HepG2 (cell line): Measurements from ENCODE around the gene TBCD. TPM values are rescaled to one million over a fixed set of nuclear protein-coding genes. Genes with fewer than 3 reads are reported as not detected.

Experiments
- AKNA ChIP-seq: sonication (generic); formaldehyde crosslinking; IDR thresholded peaks from 2 replicates; pipeline ENCODE4 v1.4.0; 2020; ENCODE audit warnings: missing genetic modification reagents, borderline replicate concordance
- DPF2 ChIP-seq: sonication (generic); formaldehyde crosslinking; IDR thresholded peaks from 2 replicates; pipeline ENCODE4 v1.4.0; 2020; ENCODE audit warnings: mild to moderate bottlenecking, low read depth, missing genetic modification reagents, borderline replicate concordance
- ETS1 ChIP-seq: sonication (generic); formaldehyde crosslinking; IDR thresholded peaks from 2 replicates; pipeline ENCODE4 v1.4.0; 2020; ENCODE audit warnings: missing genetic modification reagents
- MAFG ChIP-seq: sonication (generic); formaldehyde crosslinking; IDR thresholded peaks from 2 replicates; pipeline ENCODE4 v1.5.1; 2020; ENCODE audit warnings: mild to moderate bottlenecking, missing genetic modification reagents
- NONO ChIP-seq, 2 experiments: fragments of 450-650 bp in 1 of 2; sonication (generic) in 1 of 2; formaldehyde crosslinking in 1 of 2; IDR thresholded peaks in 1 of 2; conservative IDR thresholded peaks in 1 of 2; 2 replicates each; pipeline versions ENCODE4 v1.6.1 to v1.8.0; 2017 to 2022; ENCODE audit warnings: mild to moderate bottlenecking in 1 of 2, missing genetic modification reagents in 1 of 2, moderate library complexity in 1 of 2
- NR2C2 ChIP-seq: sonication (generic); formaldehyde crosslinking; IDR thresholded peaks from 2 replicates; pipeline ENCODE4 v1.4.0; 2020; ENCODE audit warnings: missing genetic modification reagents, mild to moderate bottlenecking, moderate library complexity, borderline replicate concordance
- SIN3B ChIP-seq: fragments of 150-350 bp; IDR thresholded peaks from 2 replicates; pipeline ENCODE4 v1.6.1; 2014; ENCODE audit warnings: low read length
- SNAPC2 ChIP-seq: sonication (generic); formaldehyde crosslinking; IDR thresholded peaks from 2 replicates; pipeline ENCODE4 v1.8.1; 2022; ENCODE audit warnings: mild to moderate bottlenecking, missing genetic modification reagents
- SP5 ChIP-seq: IDR thresholded peaks from 2 replicates; pipeline ENCODE4 v1.6.1; 2016; ENCODE audit warnings: low read depth, borderline replicate concordance
- THAP8 ChIP-seq: sonication (generic); formaldehyde crosslinking; IDR thresholded peaks from 2 replicates; pipeline ENCODE4 v1.5.1; 2020; ENCODE audit warnings: missing genetic modification reagents, mild to moderate bottlenecking, borderline replicate concordance
- ZBTB7A ChIP-seq: sonication (generic); formaldehyde crosslinking; IDR thresholded peaks from 2 replicates; pipeline ENCODE4 v1.8.0; 2022; ENCODE audit warnings: mild to moderate bottlenecking, missing genetic modification reagents
- ZC3H4 ChIP-seq: sonication (generic); formaldehyde crosslinking; IDR thresholded peaks from 2 replicates; pipeline ENCODE4 v1.4.0; 2020; ENCODE audit warnings: missing genetic modification reagents, borderline replicate concordance
- ZNF12 ChIP-seq: sonication (generic); formaldehyde crosslinking; IDR thresholded peaks from 2 replicates; pipeline ENCODE4 v1.5.0; 2020; ENCODE audit warnings: missing genetic modification reagents
- ZNF207 ChIP-seq: fragments of 450-650 bp; IDR thresholded peaks from 2 replicates; pipeline ENCODE4 v1.6.1; 2016; ENCODE audit warnings: antibody characterized with exemption, borderline replicate concordance
- ZNF260 ChIP-seq: sonication (generic); formaldehyde crosslinking; IDR thresholded peaks from 2 replicates; pipeline ENCODE4 v1.4.0; 2020; ENCODE audit warnings: missing genetic modification reagents, low read depth, mild to moderate bottlenecking, borderline replicate concordance
- ZNF557 ChIP-seq: sonication (generic); formaldehyde crosslinking; IDR thresholded peaks from 2 replicates; pipeline ENCODE4 v1.4.0; 2020; ENCODE audit warnings: missing genetic modification reagents
- ZNF703 ChIP-seq: sonication (generic); formaldehyde crosslinking; IDR thresholded peaks from 2 replicates; pipeline ENCODE4 v1.5.1; 2020; ENCODE audit warnings: missing genetic modification reagents, mild to moderate bottlenecking, moderate library complexity, borderline replicate concordance
- polyA plus RNA-seq, 8 experiments: library from polyadenylated mRNA; depleted of rRNA in 3 of 8; stranded (reverse) in 7 of 8; unstranded in 1 of 8; fragments of >200 nt; fragmentation: Illumina TruSeq in 4 of 8; extraction: Trizol in 4 of 8; gene quantifications; 2 replicates each; pipeline versions ENCODE4 v1.2.1 to v1.2.3, GENCODE V29; 2011 to 2016; ENCODE audit warnings: low read depth in 4 of 8, missing spikeins in 1 of 8, mixed read lengths in 1 of 8; ENCODE audit not compliant: insufficient read depth in 1 of 8
- total RNA-seq, 5 experiments: library from RNA; depleted of rRNA; stranded (reverse); fragments of >200 nt; fragmentation: Illumina TruSeq; extraction: Trizol; gene quantifications; 2 replicates each; pipeline ENCODE4 v1.2.3, GENCODE V29; 2016; ENCODE audit warnings: low read depth in 1 of 5
- TF ChIP-seq, protein P1 (sequence below): sonication (generic); formaldehyde crosslinking; IDR thresholded peaks from 2 replicates; pipeline ENCODE4 v1.4.0; 2020; ENCODE audit warnings: low read depth, mild to moderate bottlenecking, missing genetic modification reagents

Gene TBCD
- total and polyA plus RNA-seq, 2 of the 13 experiments (the other 11 are each of a cell fraction or from before 2014, with no cell fraction given), result 33.9 to 54.8 TPM

DNA sequence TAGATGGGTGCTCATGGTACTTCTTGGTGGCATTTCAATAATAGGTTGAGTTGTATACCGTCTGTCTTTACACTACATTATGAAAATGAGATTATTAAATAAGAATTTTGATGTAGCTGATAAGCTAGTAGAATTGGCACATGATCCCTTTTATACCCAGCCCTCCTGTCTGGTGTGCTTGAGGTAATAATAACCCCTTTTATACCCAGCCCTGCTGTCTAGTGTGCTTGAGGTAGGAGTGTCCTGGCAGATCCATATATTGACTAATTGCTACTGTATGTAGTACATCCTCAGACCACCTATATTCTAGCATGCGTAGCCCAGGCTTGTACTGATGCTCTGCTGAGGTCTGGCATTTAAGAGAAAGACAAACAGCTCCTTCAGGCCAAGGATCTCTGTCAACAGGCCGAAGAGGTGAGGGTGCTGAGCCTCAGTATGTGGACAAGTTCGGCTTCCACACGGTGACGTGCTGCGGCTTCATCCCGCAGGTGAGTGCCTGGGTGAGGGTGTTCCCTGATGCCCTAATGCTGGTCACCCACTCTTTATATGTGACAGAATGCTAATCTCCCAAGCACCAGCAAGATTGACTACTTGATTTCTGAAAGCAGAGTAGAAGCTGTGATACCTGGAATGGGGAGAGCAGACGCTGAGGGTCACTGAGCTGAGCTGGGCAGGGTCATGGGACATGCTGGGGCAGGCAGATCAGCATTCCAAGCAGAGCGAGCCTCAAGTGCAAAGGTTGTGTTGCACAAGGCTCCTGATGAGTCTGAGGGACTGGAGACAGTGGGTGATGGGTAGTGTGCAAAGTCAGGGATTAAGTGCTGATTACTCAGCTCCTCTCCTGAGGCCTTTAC lies 10.7 kb upstream of the TBCD start (continued):
- TF ChIP-seq ZNF12 (CRISPR knock-in tag), result peak; percentile 67; the same call in 1 of the 2 replicates
- TF ChIP-seq ETS1 (CRISPR knock-in tag), result no peak
- no peak for TF ChIP-seq THAP8 (CRISPR knock-in tag)
- TF ChIP-seq MAFG (CRISPR knock-in tag), result no peak
- TF ChIP-seq AKNA (CRISPR knock-in tag), result no peak
- 0 out of 2 replicates have a peak, but pooled peaks have one; percentile 35 for TF ChIP-seq ZNF557 (CRISPR knock-in tag)
- no peak for TF ChIP-seq SIN3B
- TF ChIP-seq SP5 (CRISPR knock-in tag), result peak; percentile 77
- peak; percentile 87 for TF ChIP-seq DPF2 (CRISPR knock-in tag)
- TF ChIP-seq ZNF260 (CRISPR knock-in tag), result no peak
- TF ChIP-seq NONO (IDR thresholded peaks at IDR 0.05), result no peak
- TF ChIP-seq NONO (CRISPR knock-in tag; conservative IDR thresholded peaks at IDR 0.05), result peak; percentile 87
- TF ChIP-seq, protein P1, sequence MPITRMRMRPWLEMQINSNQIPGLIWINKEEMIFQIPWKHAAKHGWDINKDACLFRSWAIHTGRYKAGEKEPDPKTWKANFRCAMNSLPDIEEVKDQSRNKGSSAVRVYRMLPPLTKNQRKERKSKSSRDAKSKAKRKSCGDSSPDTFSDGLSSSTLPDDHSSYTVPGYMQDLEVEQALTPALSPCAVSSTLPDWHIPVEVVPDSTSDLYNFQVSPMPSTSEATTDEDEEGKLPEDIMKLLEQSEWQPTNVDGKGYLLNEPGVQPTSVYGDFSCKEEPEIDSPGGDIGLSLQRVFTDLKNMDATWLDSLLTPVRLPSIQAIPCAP, result no peak
- 0 out of 2 replicates have a peak, but pooled peaks have one; percentile 50 for TF ChIP-seq SNAPC2
- TF ChIP-seq ZC3H4 (CRISPR knock-in tag), result no peak
- TF ChIP-seq ZNF207, result no peak
- TF ChIP-seq NR2C2 (CRISPR knock-in tag), result peak; percentile 95
- TF ChIP-seq ZNF703 (CRISPR knock-in tag), result no peak
- 0 out of 2 replicates have a peak, but pooled peaks have one; percentile 74 for TF ChIP-seq ZBTB7A (CRISPR knock-in tag)
